A673 (cell line): ENCODE data around the gene PRSS56.

Experiments used
- CTCF ChIP-seq: fragments of 300-800, 200-600 bp; sonication (generic); conservative IDR thresholded peaks from 2 replicates; pipeline ENCODE4 v1.5.1; 2017; ENCODE audit warnings: low read depth, mild to moderate bottlenecking, antibody characterized with exemption, low read length, moderate library complexity, mixed read lengths
- EZH2 ChIP-seq: fragments of 200-600 bp; sonication (generic); IDR thresholded peaks from 2 replicates; pipeline ENCODE4 v1.6.1; 2017; ENCODE audit warnings: borderline replicate concordance, low read depth, mild to moderate bottlenecking, mixed read lengths, antibody characterized with exemption, low read length; ENCODE audit not compliant: poor library complexity, severe bottlenecking

GRCh38 chr2:232540441-232541041, 20.4 kb downstream of the PRSS56 start:
- no peak for TF ChIP-seq CTCF
- TF ChIP-seq EZH2 = no peak
